Transverse colon (tissue), 4 donors: Measurements from ENCODE around the gene PPP1R37. TPM values are rescaled to one million over a fixed set of nuclear protein-coding genes. Genes with fewer than 3 reads are reported as not detected.
"Not testable (repeated sequence)": the region's sequence is repeated elsewhere in the genome, so short reads cannot be mapped to it uniquely, and the experiment has no call there.

Source experiments
- DNase-seq: peaks from one replicate; pipeline ENCODE4 v3.0.0-alpha.2; 2019
- H3K27ac ChIP-seq, 4 donors: fragments of 200-600 bp; sonication (generic); 2 replicates each; pipeline ENCODE4 v1.5.1; 2016 to 2018; ENCODE audit warnings: inconsistent platforms in 4 of 4
- H3K27me3 ChIP-seq: fragments of 200-600 bp; sonication (generic); 2 replicates; pipeline ENCODE4 v1.5.1; 2017; ENCODE audit warnings: inconsistent platforms
- H3K36me3 ChIP-seq, 4 donors: fragments of 200-600 bp; sonication (generic); 2 replicates each; pipeline ENCODE4 v1.5.1; 2017 to 2019; ENCODE audit warnings: inconsistent platforms in 4 of 4
- H3K4me1 ChIP-seq, 4 donors: fragments of 200-600 bp; sonication (generic); 2 replicates each; pipeline ENCODE4 v1.5.1; 2017 to 2020; ENCODE audit warnings: inconsistent platforms in 4 of 4
- H3K4me3 ChIP-seq, 4 donors: fragments of 200-600 bp; sonication (generic); 1 replicate in 1 of 4; 2 replicates in 3 of 4; pipeline versions ENCODE4 v1.5.1 to v1.6.1; 2017 to 2019; ENCODE audit warnings: inconsistent platforms in 4 of 4
- H3K9me3 ChIP-seq, 2 donors: fragments of 200-600 bp; sonication (generic); 2 replicates each; pipeline ENCODE4 v1.5.1; 2017 to 2019; ENCODE audit warnings: inconsistent platforms in 2 of 2
- EP300 ChIP-seq: sonication (generic); formaldehyde crosslinking; IDR thresholded peaks from one replicate; pipeline ENCODE4 v1.6.1; 2017; ENCODE audit warnings: antibody characterized with exemption, low read depth
- POLR2A ChIP-seq: fragments of 450-650 bp; IDR thresholded peaks from one replicate; pipeline ENCODE4 v1.6.1; 2016; ENCODE audit warnings: antibody characterized with exemption, mild to moderate bottlenecking, moderate library complexity
- POLR2AphosphoS5 ChIP-seq, 3 donors: sonication (generic); formaldehyde crosslinking; IDR thresholded peaks; one replicate each; pipeline ENCODE4 v1.6.1; 2016; ENCODE audit warnings: antibody characterized with exemption in 3 of 3
- WGBS, 2 donors: methylation state at CpG; one replicate each; pipeline ENCODE4 v1.1.5; 2018; ENCODE audit warnings: low coverage in 1 of 2; 5-methylcytosine and 5-hydroxymethylcytosine counted together
- in situ Hi-C, 4 donors: fragments of 200-750 bp; cut with MboI; loops; one replicate each; pipeline versions ENCODE4 v1.15.0 to v1.15.1; 2017; ENCODE audit warnings: low sequenced_read_pairs in 3 of 4, low pct_ligation_motif_present in 1 of 4, low pct_unique_long_range_greater_than_20kb in 1 of 4
- intact Hi-C: fragments of 100-400 bp; cut with DNase I; formaldehyde crosslinking; loops from one replicate; pipeline ENCODE4 v1.15.1; 2023; ENCODE audit warnings: low total_unique reads
- total RNA-seq, 4 donors: library from RNA; depleted of rRNA; stranded (reverse); fragments of >200 nt; gene quantifications; one replicate each; pipeline ENCODE4 v1.1.0, GENCODE V29; 2016
- TF ChIP-seq, protein P1 (sequence below), 5 experiments: fragments of 200-600 bp in 3 of 5; fragments of 450-650 bp in 2 of 5; sonication (generic) in 3 of 5; IDR thresholded peaks; 1 replicate in 2 of 5; 2 replicates in 3 of 5; pipeline ENCODE4 v1.5.1; 2016 to 2017; ENCODE audit warnings: antibody characterized with exemption in 5 of 5, inconsistent platforms in 3 of 5, mild to moderate bottlenecking in 2 of 5, moderate library complexity in 1 of 5

PPP1R37 gene
- total RNA-seq, 4 donors from 2014 or later: 31.1 to 92.5 (median 45.2) TPM

DNA sequence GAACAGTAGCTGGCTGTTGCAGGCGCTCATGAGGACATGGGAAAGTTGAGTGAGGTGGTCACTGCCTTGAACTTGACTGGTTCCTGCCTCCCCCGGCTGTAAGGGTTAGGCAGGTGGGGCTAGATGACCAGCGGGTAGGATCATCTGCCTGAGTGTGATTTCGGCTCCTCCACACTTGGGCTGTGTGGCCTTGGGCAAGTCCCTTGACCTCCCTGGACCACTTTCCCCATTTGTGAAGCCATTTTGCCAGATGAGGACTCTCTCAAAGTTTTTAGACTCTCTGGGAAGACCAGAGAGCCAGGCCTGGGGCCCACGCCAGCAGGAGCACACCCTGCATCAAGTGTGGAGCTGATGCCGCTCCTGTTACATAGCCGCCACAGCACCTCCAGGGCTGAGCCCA, 9.5 kb downstream of the PPP1R37 start:
- Histone ChIP-seq H3K36me3 (no peaks in the 10 kb centered on the region), H3K4me3 (no peak overlapping the region), H3K4me1 (peaks cover 11 to 58% (median 35%) of the 10 kb centered on the region in 4 donors), H3K27me3 (no peaks in the 10 kb centered on the region), H3K27ac (peak overlapping the region in 1 of 4 donors; percentile 31), H3K9me3 (no peaks in the 10 kb centered on the region)
- TF ChIP-seq, protein P1, sequence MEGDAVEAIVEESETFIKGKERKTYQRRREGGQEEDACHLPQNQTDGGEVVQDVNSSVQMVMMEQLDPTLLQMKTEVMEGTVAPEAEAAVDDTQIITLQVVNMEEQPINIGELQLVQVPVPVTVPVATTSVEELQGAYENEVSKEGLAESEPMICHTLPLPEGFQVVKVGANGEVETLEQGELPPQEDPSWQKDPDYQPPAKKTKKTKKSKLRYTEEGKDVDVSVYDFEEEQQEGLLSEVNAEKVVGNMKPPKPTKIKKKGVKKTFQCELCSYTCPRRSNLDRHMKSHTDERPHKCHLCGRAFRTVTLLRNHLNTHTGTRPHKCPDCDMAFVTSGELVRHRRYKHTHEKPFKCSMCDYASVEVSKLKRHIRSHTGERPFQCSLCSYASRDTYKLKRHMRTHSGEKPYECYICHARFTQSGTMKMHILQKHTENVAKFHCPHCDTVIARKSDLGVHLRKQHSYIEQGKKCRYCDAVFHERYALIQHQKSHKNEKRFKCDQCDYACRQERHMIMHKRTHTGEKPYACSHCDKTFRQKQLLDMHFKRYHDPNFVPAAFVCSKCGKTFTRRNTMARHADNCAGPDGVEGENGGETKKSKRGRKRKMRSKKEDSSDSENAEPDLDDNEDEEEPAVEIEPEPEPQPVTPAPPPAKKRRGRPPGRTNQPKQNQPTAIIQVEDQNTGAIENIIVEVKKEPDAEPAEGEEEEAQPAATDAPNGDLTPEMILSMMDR (IDR thresholded peaks at IDR 0.05): no peak
- no peak for TF ChIP-seq EP300
- no peak for TF ChIP-seq POLR2A
- TF ChIP-seq POLR2AphosphoS5 (IDR thresholded peaks at IDR 0.05): no peak
- no peak for DNase-seq
- intact Hi-C loops: loop anchor here (10.0 kb wide), 1 partner anchor 242 kb away; the partner anchor contains the start of gene KLC3
- 95% methylated on average over 7 of the region's 7 CpGs; no CpG with 5 or more reads in 1 of the 2 donors for whole genome bisulfite sequencing, 2 donors
- in situ Hi-C loops: no loop called here

DNA sequence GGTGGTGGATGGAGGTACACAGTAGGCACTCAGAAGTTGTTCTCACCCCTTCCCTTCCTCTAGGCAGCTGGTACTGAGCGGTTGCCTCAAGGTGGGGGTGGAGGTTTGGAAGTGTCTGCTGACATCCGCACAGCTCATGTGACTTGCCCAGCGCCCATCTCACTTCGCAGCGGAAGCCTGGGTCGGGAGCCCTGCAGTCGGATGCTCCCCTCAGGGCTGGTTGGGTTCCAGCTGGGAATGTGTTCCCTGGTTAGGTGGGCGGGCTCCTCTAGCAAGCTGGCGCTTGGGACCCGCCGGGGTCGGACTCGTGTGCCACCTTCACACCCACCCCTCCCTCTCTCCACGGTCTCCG, 10.2 kb downstream of the PPP1R37 start:
- DNase-seq: no peak
- H3K4me1 ChIP-seq: peaks cover 5 to 51% (median 32%) of the 10 kb centered on the region in 4 donors
- in situ Hi-C loops (no loop called here), intact Hi-C loops (loop anchor here (10.0 kb wide), 1 partner anchor 242 kb away; the partner anchor contains the start of gene KLC3)
- H3K27me3 ChIP-seq: no peaks in the 10 kb centered on the region
- 42 to 60% methylated on average over 4 to 15 of the region's 15 CpGs for WGBS, 2 donors
- TF ChIP-seq EP300 (no peak), POLR2A (no peak), POLR2AphosphoS5 (IDR thresholded peaks at IDR 0.05) (no peak)
- TF ChIP-seq, protein P1 (IDR thresholded peaks at IDR 0.05): no peak
- no peaks in the 10 kb centered on the region for H3K36me3 ChIP-seq
- no peak overlapping the region for H3K4me3 ChIP-seq
- H3K27ac ChIP-seq: peak overlapping the region in 3 of 4 donors; percentile 0 to 31 (median 7)
- no peaks in the 10 kb centered on the region for H3K9me3 ChIP-seq

DNA sequence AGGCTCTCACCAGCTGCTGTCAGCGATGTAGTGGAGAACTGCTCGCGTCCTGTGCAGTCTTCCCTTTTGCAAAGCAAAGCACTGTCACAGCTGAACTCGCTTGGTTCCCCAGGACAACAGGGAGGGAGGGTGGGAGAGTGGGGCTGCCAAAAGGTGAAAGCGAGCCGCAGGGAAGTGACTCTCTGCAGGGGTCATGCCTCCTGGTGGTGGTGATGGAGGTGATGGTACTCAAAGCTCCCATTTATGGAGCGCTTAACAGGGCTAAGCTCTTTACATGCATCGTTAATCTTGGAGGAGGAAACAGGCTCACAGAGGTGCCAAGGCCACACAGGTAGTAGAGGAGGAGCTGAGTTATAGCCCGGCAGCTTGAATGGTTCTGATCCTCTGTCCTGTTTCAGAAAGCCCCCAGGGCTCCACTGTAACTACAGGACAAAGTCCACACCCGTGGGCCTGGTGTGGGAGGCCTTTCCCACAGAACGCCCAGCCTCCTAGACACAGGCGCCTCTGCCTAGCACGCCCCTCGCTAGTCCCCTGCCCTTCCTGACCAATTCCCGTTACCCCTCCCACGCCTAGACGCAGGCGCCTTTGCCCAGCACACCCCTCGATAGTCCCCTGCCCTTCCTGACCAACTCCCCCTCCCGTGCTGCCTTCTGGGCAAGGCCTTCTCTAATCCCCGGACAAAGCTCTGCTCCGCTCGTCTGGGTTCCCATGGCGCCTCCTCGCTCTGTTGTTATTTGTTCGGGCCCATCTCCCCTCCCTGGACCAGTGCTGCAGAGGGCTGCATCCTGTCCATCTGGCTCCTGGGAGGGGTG, 10.7 kb downstream of the PPP1R37 start:
- H3K4me3 ChIP-seq: no peak overlapping the region
- no peaks in the 10 kb centered on the region for H3K9me3 ChIP-seq
- no peaks in the 10 kb centered on the region for H3K27me3 ChIP-seq
- peaks cover 5 to 45% (median 29%) of the 10 kb centered on the region in 4 donors for H3K4me1 ChIP-seq
- no peak for DNase-seq
- peak overlapping the region in 3 of 4 donors; percentile 0 to 31 (median 7) for H3K27ac ChIP-seq
- in situ Hi-C loops (no loop called here), intact Hi-C loops (loop anchor here (10.0 kb wide), 1 partner anchor 241 kb away; the partner anchor contains the start of gene KLC3)
- WGBS, 2 donors: 11 to 40% methylated on average over 5 to 26 of the region's 26 CpGs
- H3K36me3 ChIP-seq: no peaks in the 10 kb centered on the region
- TF ChIP-seq POLR2A: no peak
- no peak for TF ChIP-seq EP300
- no peak for TF ChIP-seq POLR2AphosphoS5 (IDR thresholded peaks at IDR 0.05)
- TF ChIP-seq, protein P1 (IDR thresholded peaks at IDR 0.05): no peak

DNA sequence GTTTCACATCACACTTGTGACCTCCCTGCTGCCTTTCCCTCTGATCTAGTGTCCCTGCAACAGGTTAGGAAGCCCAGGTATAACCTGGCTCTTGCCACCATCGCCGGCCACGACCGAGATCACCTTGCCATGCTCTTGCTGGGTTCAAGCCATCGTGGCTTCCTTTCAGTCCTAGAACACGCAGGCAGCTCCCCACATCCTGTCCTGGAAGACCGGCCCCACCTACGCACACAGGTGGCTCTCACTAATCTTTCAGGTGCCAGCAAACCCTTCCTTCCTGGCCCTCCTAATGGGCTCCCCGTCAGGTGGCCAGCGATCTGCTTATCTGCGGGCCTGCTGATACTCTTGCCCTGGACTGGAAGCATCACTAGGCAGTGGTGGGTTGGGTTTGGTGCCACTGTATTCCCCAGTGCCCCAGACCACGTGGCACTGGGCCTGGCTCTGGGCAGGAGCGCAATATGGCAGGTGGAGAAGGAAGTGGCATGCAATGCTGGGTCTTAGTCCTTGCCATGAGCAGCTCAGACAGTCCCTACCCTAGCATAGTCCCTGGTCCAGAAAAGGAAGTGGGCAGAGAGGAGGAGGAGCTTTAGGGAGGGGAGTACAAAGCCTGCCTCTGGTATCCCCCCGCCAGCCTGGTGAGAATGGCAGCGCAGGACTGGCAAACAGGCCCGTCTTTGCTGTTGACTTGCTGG, 11.8 kb downstream of the PPP1R37 start:
- TF ChIP-seq, protein P1 (IDR thresholded peaks at IDR 0.05): no peak
- TF ChIP-seq POLR2A (no peak), POLR2AphosphoS5 (IDR thresholded peaks at IDR 0.05) (no peak), EP300 (no peak)
- Histone ChIP-seq H3K4me3 (no peak overlapping the region), H3K36me3 (no peaks in the 10 kb centered on the region), H3K9me3 (no peaks in the 10 kb centered on the region), H3K27ac (peak overlapping the region in 2 of 4 donors; percentile 7 to 31), H3K27me3 (no peaks in the 10 kb centered on the region), H3K4me1 (peaks cover 5 to 41% (median 27%) of the 10 kb centered on the region in 4 donors)
- in situ Hi-C loops: no loop called here
- intact Hi-C loops: loop anchor here (10.0 kb wide), 1 partner anchor 240 kb away; the partner anchor contains the start of gene KLC3
- 68% methylated on average over 13 of the region's 16 CpGs; no CpG with 5 or more reads in 1 of the 2 donors for WGBS, 2 donors
- no peak for DNase-seq

DNA sequence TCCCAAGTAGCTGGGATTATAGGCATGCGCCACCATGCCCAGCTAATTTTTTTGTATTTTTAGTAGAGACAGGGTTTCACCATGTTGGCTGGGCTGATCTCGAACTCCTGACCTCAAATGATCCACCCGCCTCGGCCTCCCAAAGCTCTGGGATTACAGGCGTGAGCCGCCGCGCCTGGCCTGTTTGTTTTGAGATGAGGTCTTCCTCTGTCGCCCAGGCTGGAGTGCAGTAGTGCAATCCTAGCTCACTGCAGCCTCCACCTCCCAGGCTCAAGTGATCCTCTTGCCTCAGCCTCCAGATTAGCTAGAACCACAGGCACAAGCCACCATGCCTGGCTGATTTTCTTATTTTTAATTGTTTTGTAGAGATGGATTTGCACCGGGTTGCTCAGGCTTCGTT, 13.4 kb downstream of the PPP1R37 start:
- H3K27ac ChIP-seq, H3K4me3 ChIP-seq, H3K27me3 ChIP-seq, H3K36me3 ChIP-seq, H3K9me3 ChIP-seq, in situ Hi-C loops, DNase-seq: not testable (repeated sequence)
- intact Hi-C loops: loop anchor here (10.0 kb wide), 1 partner anchor 238 kb away; the partner anchor contains the start of gene KLC3
- H3K4me1 ChIP-seq: peaks cover 5 to 32% (median 26%) of the 10 kb centered on the region in 4 donors
- 90 to 100% methylated on average over 2 to 11 of the region's 11 CpGs for WGBS, 2 donors
